Prostate gland (tissue), 2 donors: ENCODE measurements around the gene TMEM204. TPM values are rescaled to one million over a fixed set of nuclear protein-coding genes. Genes with fewer than 3 reads are reported as not detected.

ENCODE experiments used
- DNase-seq: peaks from one replicate; pipeline ENCODE4 v3.0.0-alpha.2; 2019; ENCODE audit warnings: low spot score
- H3K27ac ChIP-seq, 2 donors: fragments of 200-600 bp; sonication (generic); 2 replicates each; pipeline ENCODE4 v1.5.1; 2017 to 2019
- H3K27me3 ChIP-seq: fragments of 200-600 bp; sonication (generic); replicated peaks from 2 replicates; pipeline ENCODE4 v1.5.1; 2019; ENCODE audit not compliant: insufficient read depth
- H3K36me3 ChIP-seq, 2 donors: fragments of 200-600 bp; sonication (generic); 1 replicate in 1 of 2; 2 replicates in 1 of 2; pipeline versions ENCODE4 v1.5.1 to v1.8.1; 2017 to 2019
- H3K4me1 ChIP-seq: fragments of 200-600 bp; sonication (generic); replicated peaks from 2 replicates; pipeline ENCODE4 v1.5.1; 2019
- H3K4me3 ChIP-seq, 2 donors: fragments of 200-600 bp; sonication (generic); 2 replicates each; pipeline ENCODE4 v1.5.1; 2017 to 2019
- H3K9me3 ChIP-seq: fragments of 200-600 bp; sonication (generic); 2 replicates; pipeline ENCODE4 v1.5.1; 2017
- CTCF ChIP-seq, 4 experiments: fragments of 200-600 bp in 2 of 4; fragments of 450-650 bp in 2 of 4; sonication (generic) in 2 of 4; IDR thresholded peaks; 1 replicate in 3 of 4; 2 replicates in 1 of 4; pipeline ENCODE4 v1.5.1; 2016 to 2019; ENCODE audit warnings: antibody characterized with exemption in 4 of 4, mild to moderate bottlenecking in 2 of 4, moderate library complexity in 2 of 4
- POLR2A ChIP-seq: fragments of 450-650 bp; IDR thresholded peaks from one replicate; pipeline ENCODE4 v1.6.1; 2016; ENCODE audit warnings: antibody characterized with exemption, mild to moderate bottlenecking
- POLR2AphosphoS5 ChIP-seq: sonication (generic); formaldehyde crosslinking; IDR thresholded peaks from one replicate; pipeline ENCODE4 v1.6.1; 2017; ENCODE audit warnings: antibody characterized with exemption
- WGBS: methylation state at CpG from one replicate; pipeline ENCODE4 v1.1.5; 2018; 5-methylcytosine and 5-hydroxymethylcytosine counted together
- intact Hi-C: fragments of 100-400 bp; cut with DNase I; formaldehyde crosslinking; loops from one replicate; pipeline ENCODE4 v1.14.2; 2022
- total RNA-seq, 2 donors: library from RNA; depleted of rRNA; stranded (reverse); fragments of >200 nt; gene quantifications; one replicate each; pipeline ENCODE4 v1.1.0, GENCODE V29; 2016

The TMEM204 gene
- total RNA-seq, 2 donors from 2014 or later: 20.7 to 33.9 TPM

- peaks cover 0 to 8% of the 10 kb centered on the region in 2 donors for H3K36me3 ChIP-seq
- H3K27me3 ChIP-seq: no peaks in the 10 kb centered on the region
- peak; percentile 75 for DNase-seq
- intact Hi-C loops: no loop called here
- 53% methylated on average over 13 of the region's 13 CpGs for WGBS
- H3K4me1 ChIP-seq: peaks cover 5% of the 10 kb centered on the region
- H3K9me3 ChIP-seq: no peaks in the 10 kb centered on the region
- peak overlapping the region in 1 of 2 donors; percentile 7 for H3K27ac ChIP-seq
- TF ChIP-seq CTCF (IDR thresholded peaks at IDR 0.05) (peak in 2 of 4 experiments; percentile 27 to 52), POLR2AphosphoS5 (peak; percentile 69), POLR2A (peak; percentile 43)
- H3K4me3 ChIP-seq: no peak overlapping the region
Observed at GRCh38 chr16:1556254-1556653, 22.8 kb downstream of the TMEM204 start.

- no peaks in the 10 kb centered on the region for H3K9me3 ChIP-seq
- DNase-seq: no peak
- WGBS: 93% methylated on average over 16 of the region's 16 CpGs
- H3K27me3 ChIP-seq: no peaks in the 10 kb centered on the region
- no peak overlapping the region for H3K27ac ChIP-seq
- TF ChIP-seq POLR2A (no peak), POLR2AphosphoS5 (no peak), CTCF (IDR thresholded peaks at IDR 0.05) (no peak)
- peaks cover 5% of the 10 kb centered on the region for H3K4me1 ChIP-seq
- H3K36me3 ChIP-seq: peaks cover 0 to 8% of the 10 kb centered on the region in 2 donors
- intact Hi-C loops: no loop called here
- no peak overlapping the region for H3K4me3 ChIP-seq
Observed at GRCh38 chr16:1557074-1557473, 23.6 kb downstream of the TMEM204 start.

- 89% methylated on average over 11 of the region's 11 CpGs for WGBS
- Histone ChIP-seq H3K36me3 (peaks cover 0 to 8% of the 10 kb centered on the region in 2 donors), H3K27me3 (no peaks in the 10 kb centered on the region), H3K9me3 (no peaks in the 10 kb centered on the region), H3K27ac (no peak overlapping the region), H3K4me1 (peaks cover 5% of the 10 kb centered on the region), H3K4me3 (no peak overlapping the region)
- intact Hi-C loops: no loop called here
- no peak for DNase-seq
- TF ChIP-seq POLR2AphosphoS5 (no peak), CTCF (IDR thresholded peaks at IDR 0.05) (no peak), POLR2A (no peak)
Observed at GRCh38 chr16:1557576-1557975, 24.1 kb downstream of the TMEM204 start.

GRCh38 chr16:1559446-1559975 lies 26.0 kb downstream of the TMEM204 start:
- TF ChIP-seq CTCF (IDR thresholded peaks at IDR 0.05) (no peak), POLR2AphosphoS5 (no peak), POLR2A (no peak)

GRCh38 chr16:1560153-1560552 lies 26.7 kb downstream of the TMEM204 start:
- H3K36me3 ChIP-seq: peaks cover 0 to 4% of the 10 kb centered on the region in 2 donors
- H3K27ac ChIP-seq: no peak overlapping the region
- no peak for DNase-seq
- TF ChIP-seq POLR2A: no peak
- no peak for TF ChIP-seq CTCF (IDR thresholded peaks at IDR 0.05)
- no peak for TF ChIP-seq POLR2AphosphoS5
- peaks cover 5% of the 10 kb centered on the region for H3K4me1 ChIP-seq
- H3K27me3 ChIP-seq: no peaks in the 10 kb centered on the region
- 85% methylated on average over 15 of the region's 15 CpGs for WGBS
- no peaks in the 10 kb centered on the region for H3K9me3 ChIP-seq
- H3K4me3 ChIP-seq: no peak overlapping the region
- intact Hi-C loops: no loop called here

More at GRCh38 chr16:1559446-1559975, 26.0 kb downstream of the TMEM204 start:
- Histone ChIP-seq H3K9me3 (no peaks in the 10 kb centered on the region), H3K36me3 (peaks cover 0 to 8% of the 10 kb centered on the region in 2 donors), H3K4me1 (peaks cover 5% of the 10 kb centered on the region), H3K27ac (no peak overlapping the region), H3K4me3 (no peak overlapping the region), H3K27me3 (no peaks in the 10 kb centered on the region)
- DNase-seq: no peak
- intact Hi-C loops: no loop called here
- 85% methylated on average over 18 of the region's 18 CpGs for WGBS
